ENCODE measurements around the gene ZNF664.

DNA sequence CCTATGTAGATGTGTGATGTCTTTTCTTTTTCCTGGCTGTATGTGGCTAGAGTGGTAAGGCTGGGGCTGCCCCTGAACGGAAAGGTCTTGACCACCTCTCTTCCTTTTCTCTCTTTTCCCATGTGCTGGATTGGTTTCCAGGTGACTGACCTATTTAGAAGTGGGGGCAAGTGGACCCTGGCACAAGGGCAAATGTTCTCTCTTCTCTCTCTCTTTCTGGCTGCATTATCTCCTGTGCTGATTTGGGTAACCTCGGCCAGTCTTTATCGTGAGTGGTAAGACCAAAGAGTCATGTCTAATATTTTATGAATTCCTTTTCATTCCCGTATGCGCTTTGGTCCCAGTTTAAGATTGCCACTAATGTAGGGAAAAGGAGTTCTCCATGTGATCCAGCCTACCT lies 16.2 kb downstream of the ZNF664 start:
- TF ChIP-seq, protein P1, sequence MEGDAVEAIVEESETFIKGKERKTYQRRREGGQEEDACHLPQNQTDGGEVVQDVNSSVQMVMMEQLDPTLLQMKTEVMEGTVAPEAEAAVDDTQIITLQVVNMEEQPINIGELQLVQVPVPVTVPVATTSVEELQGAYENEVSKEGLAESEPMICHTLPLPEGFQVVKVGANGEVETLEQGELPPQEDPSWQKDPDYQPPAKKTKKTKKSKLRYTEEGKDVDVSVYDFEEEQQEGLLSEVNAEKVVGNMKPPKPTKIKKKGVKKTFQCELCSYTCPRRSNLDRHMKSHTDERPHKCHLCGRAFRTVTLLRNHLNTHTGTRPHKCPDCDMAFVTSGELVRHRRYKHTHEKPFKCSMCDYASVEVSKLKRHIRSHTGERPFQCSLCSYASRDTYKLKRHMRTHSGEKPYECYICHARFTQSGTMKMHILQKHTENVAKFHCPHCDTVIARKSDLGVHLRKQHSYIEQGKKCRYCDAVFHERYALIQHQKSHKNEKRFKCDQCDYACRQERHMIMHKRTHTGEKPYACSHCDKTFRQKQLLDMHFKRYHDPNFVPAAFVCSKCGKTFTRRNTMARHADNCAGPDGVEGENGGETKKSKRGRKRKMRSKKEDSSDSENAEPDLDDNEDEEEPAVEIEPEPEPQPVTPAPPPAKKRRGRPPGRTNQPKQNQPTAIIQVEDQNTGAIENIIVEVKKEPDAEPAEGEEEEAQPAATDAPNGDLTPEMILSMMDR (IDR thresholded peaks at IDR 0.05; ENCODE audit: insufficient read depth, low read depth, low read length) = no peak
- TF ChIP-seq EZH2 (IDR thresholded peaks at IDR 0.05; ENCODE audit: insufficient read depth, low read length) = no peak

Measured in astrocyte (in vitro differentiated cells and primary cell).